Inflammatory macrophage treated with lipopolysaccharide for 1 hour (primary cell): ENCODE results near the gene HAVCR2.
"Not testable (repeated sequence)": the region's sequence is repeated elsewhere in the genome, so short reads cannot be mapped to it uniquely, and the experiment has no call there.

Experiments
- DNase-seq, 2 donors: peaks; one replicate each; pipeline ENCODE4 v3.0.0-alpha.2; 2020 to 2022

Gene HAVCR2

DNA sequence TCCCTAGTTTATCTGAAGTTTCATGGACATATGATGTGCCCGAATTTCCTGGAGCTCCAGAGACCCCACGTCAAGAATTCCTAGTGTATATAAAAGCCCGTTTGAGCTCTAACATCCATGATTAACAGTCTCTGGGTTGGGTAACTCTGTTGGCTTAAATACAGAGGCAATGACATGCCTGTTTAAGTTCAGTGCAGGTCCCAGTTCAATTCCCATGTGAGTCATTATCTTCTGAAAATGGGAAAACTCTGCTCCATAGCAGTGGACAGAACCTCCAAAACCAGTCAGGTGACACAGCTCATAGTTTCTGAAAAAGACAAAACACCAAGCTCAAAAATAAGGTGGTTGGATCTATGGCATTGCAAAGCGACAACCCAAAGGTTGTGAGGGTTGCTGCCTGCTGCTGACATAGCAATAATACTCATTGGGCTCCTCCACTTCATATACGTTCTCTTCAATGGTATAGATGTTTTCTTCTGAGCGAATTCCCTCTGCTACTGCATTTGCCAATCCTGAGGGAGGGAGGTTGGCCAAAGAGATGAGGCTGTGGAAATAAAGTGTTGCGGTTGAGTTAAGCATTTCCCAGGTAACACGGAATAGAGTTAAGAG lies 22.0 kb downstream of the HAVCR2 start:
- DNase-seq = no peak

DNA sequence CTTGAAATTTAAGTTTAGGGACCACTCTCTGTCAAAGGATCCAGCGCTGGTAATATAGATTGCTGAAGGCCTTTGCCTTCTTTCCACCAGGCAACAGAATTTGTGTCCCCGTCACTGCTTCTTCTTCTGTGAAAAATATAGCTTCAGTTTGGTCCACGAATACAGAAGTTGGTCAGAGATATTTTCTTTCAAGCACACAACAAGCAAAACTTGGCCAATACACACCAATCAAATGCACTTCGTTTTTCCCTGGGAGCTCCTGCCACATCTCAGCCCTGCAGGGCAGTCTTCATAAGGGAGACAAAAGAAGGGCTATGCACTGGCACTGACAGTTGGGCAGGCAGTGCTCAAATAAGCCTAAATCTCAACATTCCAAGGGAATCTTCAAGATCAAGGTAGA lies 22.9 kb downstream of the HAVCR2 start:
- no peak for DNase-seq

DNA sequence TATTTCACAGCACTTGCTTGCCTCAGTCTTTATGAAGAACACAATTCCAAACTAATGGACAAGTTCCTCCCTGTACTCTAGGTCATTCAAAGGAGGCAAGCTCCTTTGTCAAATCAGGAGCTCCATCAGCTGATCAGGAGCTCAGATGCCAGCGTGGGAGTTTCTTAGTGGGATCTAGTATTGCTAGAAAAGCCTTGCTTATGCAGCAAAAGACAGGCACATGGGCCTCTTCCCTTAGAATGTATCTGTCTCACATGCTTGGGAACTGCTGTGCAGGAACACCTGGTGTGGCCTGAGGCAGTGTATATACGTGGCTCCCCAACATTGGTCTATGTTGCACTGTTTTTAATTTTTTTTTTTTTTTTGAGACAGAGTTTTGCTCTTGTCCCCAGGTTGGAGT lies 28.6 kb downstream of the HAVCR2 start:
- peak in 1 of 2 donors; percentile 13 for DNase-seq

DNA sequence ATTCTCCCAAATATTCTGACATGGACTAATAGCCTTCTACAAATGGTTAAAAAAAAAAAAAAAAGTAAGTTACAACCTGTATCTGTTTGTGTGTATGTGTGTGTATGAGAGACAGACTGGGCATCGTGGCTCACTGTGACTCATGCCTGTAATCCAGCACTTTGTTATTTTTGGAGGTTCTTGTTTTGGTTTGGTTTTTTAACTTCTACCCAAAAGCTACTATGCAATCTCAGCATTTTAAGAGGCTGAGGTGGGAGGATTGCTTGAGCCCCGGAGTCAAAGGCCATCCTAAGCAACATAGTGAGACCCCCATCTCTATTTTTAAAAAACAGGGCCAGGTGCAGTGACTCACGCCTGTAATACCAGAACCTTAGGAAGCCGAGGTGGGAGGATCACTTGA lies 32.3 kb downstream of the HAVCR2 start:
- DNase-seq = peak in 1 of 2 donors; percentile 5

DNA sequence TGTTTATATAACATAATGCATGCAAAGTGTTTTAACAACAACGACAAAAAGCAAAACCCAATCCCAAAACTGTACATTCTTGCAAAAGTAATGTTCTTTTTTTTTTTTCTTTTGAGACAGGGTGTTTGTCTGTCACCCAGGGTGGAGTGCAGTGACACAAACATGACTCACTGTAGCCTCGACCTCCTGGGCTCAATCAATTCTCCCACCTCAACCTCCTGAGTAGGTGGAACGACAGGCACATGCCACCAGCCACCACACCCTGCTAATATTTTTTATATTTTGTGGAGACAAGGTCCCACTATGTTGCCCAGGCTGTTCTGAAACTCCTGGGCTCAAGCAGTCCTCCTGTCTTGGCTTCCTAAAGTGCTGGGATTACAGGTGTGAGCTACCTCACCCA lies 36.3 kb downstream of the HAVCR2 start:
- DNase-seq = no peak

GRCh38 chr5:157069949-157070348 lies 38.9 kb downstream of the HAVCR2 start:
- no peak for DNase-seq

- no peak for DNase-seq
These were observed 40.1 kb downstream of the HAVCR2 start for GRCh38 chr5:157068785-157069184.

DNA sequence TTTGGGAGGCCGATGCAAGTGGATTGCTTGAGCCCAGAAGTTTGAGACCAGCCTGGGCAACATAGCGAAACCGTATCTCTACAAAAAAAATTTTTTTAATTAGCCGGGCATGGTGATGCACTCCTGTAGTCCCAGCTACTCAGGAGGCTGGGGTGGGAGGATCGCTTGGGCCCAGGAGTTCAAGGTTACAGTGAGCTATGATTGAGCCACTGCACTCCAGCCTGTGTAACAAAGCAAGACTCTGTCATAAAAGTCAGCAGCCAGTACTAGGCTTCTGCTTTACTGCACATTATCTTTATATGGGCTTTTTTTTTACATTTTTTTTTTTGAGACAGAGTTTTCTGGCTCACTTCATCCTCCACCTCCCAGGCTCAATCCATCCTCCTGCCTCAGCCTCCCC lies 40.5 kb downstream of the HAVCR2 start:
- no peak for DNase-seq

GRCh38 chr5:157067005-157067404 lies 41.8 kb downstream of the HAVCR2 start:
- no peak for DNase-seq

DNA sequence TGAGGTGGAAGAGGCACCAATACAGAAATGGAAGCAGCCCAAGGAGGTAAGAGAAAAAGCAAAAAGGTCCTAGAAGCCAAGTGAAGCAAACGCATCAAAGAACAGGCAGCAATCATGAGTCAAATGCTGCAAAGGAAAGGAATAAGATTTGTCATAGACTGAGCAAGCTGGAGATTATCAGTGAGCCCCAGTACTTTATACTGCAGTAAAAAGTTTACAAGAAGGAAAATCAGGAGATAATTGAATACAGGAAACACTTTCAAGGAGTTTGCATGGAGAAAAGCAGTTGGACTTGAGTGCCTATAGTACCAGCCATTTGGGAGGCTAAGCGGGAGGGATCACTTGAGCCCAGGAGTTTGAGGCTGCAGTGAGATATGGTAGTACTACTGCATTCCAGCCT lies 42.8 kb downstream of the HAVCR2 start:
- no peak for DNase-seq

- no peak for DNase-seq
These were observed 44.9 kb downstream of the HAVCR2 start for GRCh38 chr5:157063776-157064430.

- DNase-seq = peak in 1 of 2 donors; percentile 9
These were observed 49.0 kb downstream of the HAVCR2 start for GRCh38 chr5:157059891-157060290.

GRCh38 chr5:157059093-157059539 lies 49.7 kb downstream of the HAVCR2 start, which contains the start of gene HAVCR1:
TSS of gene HAVCR1 (minus strand) at chr5:157059116. CDS start at chr5:157057943, 1,173 bp downstream.
- DNase-seq = no peak

GRCh38 chr5:157057459-157058370 lies 51.1 kb downstream of the HAVCR2 start:
- no peak for DNase-seq

DNA sequence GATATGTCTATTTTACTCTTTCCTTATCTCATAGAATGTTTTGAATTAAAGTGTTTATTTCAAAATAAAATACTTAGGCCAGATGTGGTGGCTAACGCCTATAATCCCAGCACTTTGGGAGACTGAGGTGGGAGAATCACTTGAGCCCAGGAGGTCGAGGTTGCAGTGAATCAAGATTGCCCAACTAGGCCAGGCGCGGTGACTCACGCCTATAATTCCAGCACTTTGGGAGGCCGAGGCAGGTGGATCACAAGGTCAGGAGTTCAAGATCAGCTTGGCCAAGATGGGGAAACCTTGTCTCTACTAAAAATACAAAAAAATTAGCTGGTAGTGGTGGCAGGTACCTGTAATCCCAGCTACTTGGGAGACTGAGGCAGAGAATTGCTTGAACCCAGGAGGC lies 52.0 kb downstream of the HAVCR2 start:
- not testable (repeated sequence) for DNase-seq

DNA sequence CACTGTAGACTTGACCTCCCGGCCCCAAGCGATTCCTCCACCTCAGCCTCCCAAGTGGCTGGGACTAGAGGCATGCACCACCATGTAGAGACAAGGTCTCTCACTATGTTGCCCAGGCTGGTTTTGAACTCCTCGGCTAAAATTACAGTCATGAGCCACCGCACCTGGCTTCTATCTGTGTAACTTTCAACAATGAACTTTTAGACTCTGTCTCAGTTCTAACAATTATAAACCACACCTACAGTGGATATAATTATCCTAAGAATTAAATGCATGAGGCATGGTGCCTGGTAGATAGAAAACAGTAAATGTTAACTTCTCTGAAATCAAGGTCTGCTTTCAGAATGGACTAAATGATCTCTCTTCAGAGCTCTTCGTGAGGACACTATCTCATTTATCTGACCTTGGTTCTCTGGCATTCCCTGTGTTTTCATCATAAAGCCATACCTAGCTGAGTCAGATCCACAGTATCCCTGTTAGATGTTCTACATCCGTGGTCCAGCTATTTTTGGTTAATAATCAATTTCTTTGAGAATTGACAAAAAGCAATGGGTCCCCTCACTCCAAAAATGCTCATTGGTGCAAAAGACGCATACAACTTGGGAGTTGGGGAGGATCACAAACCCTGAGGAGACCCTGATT lies 57.1 kb downstream of the HAVCR2 start:
- no peak for DNase-seq

- DNase-seq = no peak
These were observed 58.8 kb downstream of the HAVCR2 start for GRCh38 chr5:157050050-157050449.

GRCh38 chr5:157049605-157050004 lies 59.2 kb downstream of the HAVCR2 start:
- DNase-seq = no peak

GRCh38 chr5:157047898-157048297 lies 60.9 kb downstream of the HAVCR2 start:
- DNase-seq = no peak

DNA sequence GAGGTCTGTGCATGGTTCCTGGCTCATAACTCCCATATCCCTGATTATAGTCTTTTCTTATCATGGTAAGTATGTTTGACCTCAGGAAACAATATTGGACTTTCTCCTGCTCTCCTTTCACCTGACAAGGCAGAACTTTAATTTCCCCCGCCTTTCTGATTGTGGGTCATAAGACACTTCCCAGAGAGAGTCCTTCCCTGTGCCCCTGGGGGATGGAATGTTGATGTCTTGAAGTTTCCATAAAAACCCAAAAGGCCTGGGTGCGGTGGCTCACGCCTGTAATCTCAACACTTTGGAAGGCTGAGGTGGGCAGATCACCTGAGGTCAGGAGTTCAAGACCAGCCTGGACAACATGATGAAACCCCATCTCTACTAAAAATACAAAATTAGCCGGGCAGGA lies 61.8 kb downstream of the HAVCR2 start:
- not testable (repeated sequence) for DNase-seq

DNA sequence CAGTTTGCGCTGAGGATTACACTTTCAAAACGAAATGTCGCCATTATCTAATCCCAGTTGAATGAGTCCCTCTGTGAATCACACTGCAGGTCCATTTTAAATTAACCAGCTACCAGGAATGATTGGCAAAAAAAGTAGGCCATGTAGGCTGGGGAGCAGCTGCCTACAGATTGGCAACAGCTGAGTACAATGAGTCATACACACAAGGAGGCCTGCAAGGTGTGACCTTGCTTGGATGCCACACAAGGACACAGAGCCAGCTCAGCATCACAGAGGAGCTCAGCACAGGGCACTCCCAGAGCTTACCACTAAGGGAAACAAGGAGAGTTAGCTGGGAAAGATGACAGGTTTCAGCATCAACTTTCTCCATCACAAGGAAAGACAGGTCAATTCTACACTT lies 62.8 kb downstream of the HAVCR2 start:
- DNase-seq = no peak

GRCh38 chr5:157045601-157046000 lies 63.2 kb downstream of the HAVCR2 start:
- DNase-seq = no peak

- no peak for DNase-seq
These were observed 70.2 kb downstream of the HAVCR2 start for GRCh38 chr5:157038568-157039187.
